MG63 (cell line): ENCODE results near the gene PKDCC. TPM values are rescaled to one million over a fixed set of nuclear protein-coding genes. Genes with fewer than 3 reads are reported as not detected.

Experiments
- DNase-seq: peaks from one replicate; pipeline ENCODE4 v3.0.0-alpha.2; 2020
- H3K27me3 ChIP-seq: fragments of 250-450 bp; sonication (Bioruptor Pico); 2 replicates; pipeline ENCODE4 v1.5.1; 2020; ENCODE audit warnings: mild to moderate bottlenecking, moderate library complexity
- H3K36me3 ChIP-seq: fragments of 250-450 bp; sonication (Bioruptor Pico); 2 replicates; pipeline ENCODE4 v1.5.1; 2020; ENCODE audit warnings: mild to moderate bottlenecking, moderate library complexity
- H3K4me3 ChIP-seq: fragments of 250-450 bp; sonication (Bioruptor Pico); 2 replicates; pipeline ENCODE4 v1.5.1; 2020; ENCODE audit warnings: mild to moderate bottlenecking, moderate library complexity
- H3K9me3 ChIP-seq: fragments of 250-450 bp; sonication (Bioruptor Pico); 2 replicates; pipeline ENCODE4 v1.5.1; 2020; ENCODE audit warnings: mild to moderate bottlenecking, moderate library complexity
- total RNA-seq: library from RNA; depleted of rRNA; stranded (reverse); fragments of >200 nt; shearing (Covaris generic); gene quantifications from 2 replicates; pipeline ENCODE4 v1.2.3, GENCODE V29; 2014; ENCODE audit warnings: low replicate concordance; rRNA removed

Gene PKDCC
- total RNA-seq, 1 experiment from 2014 or later, result 36.0 TPM

DNA sequence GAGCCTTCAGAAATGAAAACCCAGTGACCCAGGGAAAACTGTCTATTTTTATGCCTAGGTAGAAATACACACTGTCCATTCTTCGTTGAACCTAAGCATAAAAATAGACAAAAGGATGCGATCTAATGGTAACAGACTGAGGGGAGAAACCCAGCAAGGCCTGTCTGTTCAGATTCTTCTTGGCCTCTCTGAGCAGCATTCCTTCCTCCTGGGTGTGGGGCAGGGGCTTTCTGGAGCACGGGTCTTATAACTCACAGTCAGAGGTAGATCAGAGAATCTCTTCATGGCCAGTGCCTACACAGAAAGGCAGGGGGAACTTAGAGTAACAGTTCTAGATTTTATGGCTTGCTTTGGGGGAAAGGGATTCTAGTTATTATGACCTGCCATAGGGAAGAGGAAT is 56.0 kb downstream of the PKDCC start:
- no peak for DNase-seq
- no peaks in the 10 kb centered on the region for H3K27me3 ChIP-seq
- H3K9me3 ChIP-seq, result peaks cover 3% of the 10 kb centered on the region; the same call in 1 of the 2 replicates
- no peak overlapping the region for H3K4me3 ChIP-seq
- H3K36me3 ChIP-seq, result no peaks in the 10 kb centered on the region

DNA sequence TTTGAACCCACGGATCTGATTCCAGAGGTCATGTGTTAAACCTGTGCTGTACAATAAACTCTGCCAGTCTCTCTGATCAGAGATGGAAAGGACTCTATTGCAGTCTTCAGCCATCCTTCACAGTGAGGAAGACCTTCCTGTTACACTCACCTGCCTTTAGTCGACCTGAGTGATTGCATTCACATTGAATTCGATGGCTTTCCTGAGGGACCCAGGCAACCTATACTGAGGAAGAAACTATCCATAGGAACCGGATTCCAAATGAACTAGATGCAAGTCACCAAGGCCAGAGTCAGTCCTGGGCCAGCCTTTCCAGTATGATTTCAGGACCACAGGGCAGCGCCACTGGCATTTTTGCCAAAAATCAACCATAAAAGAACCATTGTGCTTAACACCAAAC is 56.8 kb downstream of the PKDCC start:
- Histone ChIP-seq H3K4me3 (no peak overlapping the region), H3K36me3 (no peaks in the 10 kb centered on the region), H3K9me3 (peaks cover 3% of the 10 kb centered on the region; the same call in 1 of the 2 replicates), H3K27me3 (no peaks in the 10 kb centered on the region)
- DNase-seq, result no peak

DNA sequence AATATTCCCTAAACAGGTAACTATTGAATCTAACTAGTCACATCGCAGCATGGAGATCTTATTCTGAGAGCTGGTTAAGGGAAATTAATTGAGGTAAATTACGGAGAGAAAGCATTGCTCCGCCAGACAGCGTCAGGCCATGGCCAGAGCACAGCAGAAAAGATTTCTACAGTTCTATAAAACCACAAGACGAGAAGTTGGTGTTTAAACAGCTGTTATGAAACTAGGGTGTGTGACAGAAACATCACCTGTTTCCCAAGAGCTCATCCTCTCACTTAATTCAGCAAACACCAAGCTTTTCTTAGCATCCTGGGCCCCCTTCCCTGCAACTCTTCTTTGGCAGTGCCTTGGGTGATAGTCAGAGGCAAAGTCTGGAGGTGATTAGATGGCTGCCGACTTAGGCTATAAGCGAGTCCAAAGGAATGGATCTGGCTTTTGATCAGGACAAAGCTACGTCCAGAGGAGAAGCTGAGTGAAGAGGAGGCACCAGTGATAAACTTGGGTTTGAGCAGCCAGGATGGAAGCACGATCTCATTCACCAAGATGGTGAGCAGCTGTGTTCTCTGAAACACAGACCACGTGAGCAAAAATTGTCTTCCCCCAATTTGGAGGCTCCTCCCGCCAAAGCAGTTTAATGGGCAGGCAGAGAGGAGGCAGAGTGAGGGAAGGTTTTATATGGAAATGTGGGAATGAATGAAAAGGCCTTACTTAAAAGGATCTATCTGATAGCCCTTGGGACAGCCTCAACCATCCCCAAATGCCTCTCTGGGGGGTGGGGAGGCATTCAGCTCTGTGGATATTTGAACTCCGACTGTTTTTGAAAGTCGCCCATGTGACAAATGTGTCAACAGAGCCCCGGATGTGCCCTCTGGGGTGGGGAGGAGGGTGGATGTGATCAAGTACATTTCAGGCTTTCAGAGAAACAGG is 57.8 kb downstream of the PKDCC start:
- DNase-seq, result no peak

DNA sequence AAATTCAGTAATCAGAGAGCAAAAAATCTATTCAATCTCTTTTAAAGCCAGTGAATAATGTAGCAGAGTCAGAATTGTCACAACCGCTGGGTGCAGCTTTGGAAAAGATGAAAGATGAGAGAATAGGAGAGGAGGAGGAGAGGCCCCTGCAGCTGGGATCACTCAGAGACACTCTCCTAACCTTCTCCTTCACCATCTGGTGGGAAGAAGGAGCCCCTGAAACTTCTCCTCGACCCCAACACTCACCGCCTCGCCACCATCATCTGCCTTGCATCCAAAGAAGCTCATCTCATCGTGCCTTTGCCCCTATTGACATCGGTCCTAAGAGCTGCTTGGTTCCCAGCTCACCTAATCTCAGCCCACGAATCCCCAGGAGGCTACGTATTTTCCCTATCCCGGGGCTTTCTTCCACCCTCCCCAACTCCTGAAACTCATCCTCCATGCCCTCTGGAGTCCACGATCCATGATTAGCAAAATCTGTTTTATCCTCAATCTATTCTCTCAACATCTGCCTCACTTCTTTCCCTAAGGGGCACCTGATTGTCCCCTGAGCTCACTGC is 58.5 kb downstream of the PKDCC start:
- no peaks in the 10 kb centered on the region for H3K27me3 ChIP-seq
- DNase-seq, result no peak
- H3K4me3 ChIP-seq, result no peak overlapping the region
- H3K36me3 ChIP-seq, result no peaks in the 10 kb centered on the region
- H3K9me3 ChIP-seq, result no peaks in the 10 kb centered on the region

More for the DNA sequence above, 57.8 kb downstream of the PKDCC start:
- Histone ChIP-seq H3K36me3 (no peaks in the 10 kb centered on the region), H3K9me3 (no peaks in the 10 kb centered on the region), H3K4me3 (no peak overlapping the region), H3K27me3 (no peaks in the 10 kb centered on the region)

DNA sequence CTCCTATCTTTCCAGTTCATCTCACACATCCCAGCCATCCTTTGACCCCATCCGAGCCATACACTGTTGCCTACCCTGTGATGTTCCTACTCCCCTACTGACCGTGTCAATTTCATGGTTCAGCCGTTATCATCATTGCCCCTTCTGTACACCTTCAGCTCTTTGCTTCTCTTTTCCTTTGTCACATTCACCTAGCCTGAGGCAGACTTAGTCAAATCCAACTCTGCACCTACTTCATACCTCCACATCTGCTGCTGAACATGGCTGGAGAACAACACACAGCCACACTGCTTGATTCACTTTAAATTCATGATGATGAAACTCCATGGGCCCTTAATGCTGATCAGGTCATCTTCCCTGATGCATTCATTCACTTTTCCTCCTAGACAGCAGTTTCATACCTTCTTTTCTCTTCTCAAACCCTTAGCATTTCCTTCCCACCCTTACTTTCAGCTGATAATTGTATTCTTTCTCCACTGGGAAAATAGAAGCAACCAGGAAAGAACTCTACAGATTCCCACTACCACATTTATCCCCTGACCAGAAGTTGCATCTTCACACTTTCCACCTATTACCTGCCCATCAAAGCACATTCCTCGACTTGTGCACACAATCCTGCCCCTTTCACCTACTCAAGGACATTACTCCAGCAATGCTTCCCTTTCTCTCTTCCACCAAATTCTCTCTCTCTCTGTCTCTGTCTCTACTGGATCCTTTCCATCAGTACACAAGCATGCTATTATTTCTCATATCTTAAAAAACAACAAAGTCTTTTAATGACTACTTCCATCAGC is 59.6 kb downstream of the PKDCC start:
- DNase-seq, result no peak
- Histone ChIP-seq H3K27me3 (no peaks in the 10 kb centered on the region), H3K9me3 (no peaks in the 10 kb centered on the region), H3K36me3 (no peaks in the 10 kb centered on the region), H3K4me3 (no peak overlapping the region)

Other genes with a start within 250 kb of the PKDCC start
- 18.5 and 19.5 TPM in 2 replicates for gene EML4, start 121.3 kb downstream of the PKDCC start, total RNA-seq